ENCODE data around the gene AGPAT2.

The AGPAT2 gene

DNA sequence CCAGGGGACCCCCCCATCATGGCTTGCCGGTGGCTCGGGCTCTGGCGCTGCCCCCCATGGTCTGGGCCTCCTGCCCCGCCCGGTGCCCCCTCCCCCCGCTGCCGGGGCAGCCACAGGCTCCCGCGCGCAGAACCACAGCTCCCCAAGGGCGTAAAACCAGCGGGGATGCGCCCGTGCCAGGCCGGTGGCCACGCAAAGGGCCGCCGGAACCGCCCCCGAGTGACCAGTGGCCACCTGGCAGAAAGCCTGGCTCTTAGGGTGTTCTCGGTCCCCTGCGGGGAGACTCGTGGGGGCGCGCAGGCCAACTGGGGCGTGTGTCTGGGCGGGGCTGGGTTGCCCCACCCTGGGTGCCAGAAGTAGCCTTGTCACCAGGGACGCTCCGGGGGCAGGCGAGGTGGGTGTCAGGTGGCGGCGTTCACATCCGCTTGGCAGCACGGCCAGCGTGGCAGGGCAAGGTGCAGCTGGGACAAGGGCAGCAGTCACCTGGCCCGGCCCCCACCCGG lies 515 bp upstream of the AGPAT2 start:
- no peak for DNase-seq (ENCODE audit: low spot score)

DNA sequence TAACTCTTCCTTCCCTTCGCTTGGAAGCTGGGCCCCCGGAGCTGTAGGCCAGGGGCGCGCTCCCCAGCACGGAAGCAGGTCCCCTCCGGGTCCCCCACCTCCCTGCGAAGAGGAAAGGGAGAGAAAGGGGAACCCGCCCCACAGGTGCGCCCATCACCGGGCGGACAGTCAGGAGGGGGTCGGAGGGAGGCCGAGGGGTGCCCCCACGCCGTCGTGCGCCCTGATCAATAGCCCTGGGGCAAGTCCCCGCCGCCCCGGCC lies 793 bp downstream of the AGPAT2 start:
- DNase-seq (ENCODE audit: low spot score): no peak

DNA sequence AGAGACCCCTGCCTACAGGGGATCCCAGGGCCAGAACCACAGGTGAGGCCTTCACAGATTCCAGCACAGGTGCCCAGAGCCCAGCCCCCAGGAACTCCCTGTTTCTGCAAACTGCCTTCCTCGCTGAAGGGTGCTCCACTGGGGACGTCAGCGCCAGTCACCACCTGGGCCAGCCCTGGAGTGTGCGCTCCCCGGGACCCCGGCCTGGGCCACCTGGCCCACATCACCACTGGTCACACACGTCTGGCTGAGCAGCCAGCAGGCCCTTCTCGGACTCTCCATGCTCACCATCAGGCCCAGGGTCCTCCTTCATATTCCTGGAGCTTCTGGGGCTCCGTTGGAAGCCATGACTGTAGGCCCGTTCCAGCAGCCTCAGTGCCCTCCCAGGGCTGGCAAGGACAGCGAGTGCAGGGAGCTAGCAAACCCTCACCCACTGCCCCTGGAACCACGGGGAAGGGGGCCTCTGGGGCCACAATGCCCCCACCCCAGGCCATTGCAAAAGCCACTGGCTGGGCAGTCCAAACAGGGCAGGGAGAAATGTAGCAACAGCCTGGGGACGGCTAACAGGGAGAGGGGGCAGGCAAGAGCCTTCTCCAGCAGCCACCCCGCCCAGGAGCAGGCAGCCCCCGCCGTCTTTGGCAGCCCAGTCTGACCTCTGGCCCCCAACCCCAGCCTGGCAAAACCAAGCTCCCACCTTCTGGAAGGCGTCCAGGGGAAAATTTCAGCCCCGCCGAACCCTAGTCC lies 1.3 kb downstream of the AGPAT2 start:
- DNase-seq (ENCODE audit: low spot score): no peak

DNA sequence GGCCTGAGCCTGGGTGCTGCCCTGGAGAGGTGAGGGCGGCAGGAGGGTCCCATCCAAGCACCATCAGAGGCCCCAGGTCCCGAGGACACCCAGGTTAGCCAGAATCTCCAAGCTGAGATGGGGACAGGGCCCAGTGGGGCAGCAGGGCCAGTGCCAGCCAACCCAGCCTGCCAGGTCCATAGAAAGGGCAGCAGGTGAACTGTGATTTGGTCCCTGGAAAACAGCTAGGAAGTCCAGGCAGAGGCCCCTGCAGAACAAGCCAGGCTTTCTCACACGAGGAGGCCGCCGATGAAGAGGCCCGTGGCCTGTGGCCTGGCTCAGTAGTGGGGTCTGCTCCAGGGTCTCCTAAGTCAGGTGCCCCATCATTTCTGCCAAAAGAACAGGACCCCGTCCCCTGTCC lies 2.0 kb downstream of the AGPAT2 start:
- no peak for DNase-seq (ENCODE audit: low spot score)

DNA sequence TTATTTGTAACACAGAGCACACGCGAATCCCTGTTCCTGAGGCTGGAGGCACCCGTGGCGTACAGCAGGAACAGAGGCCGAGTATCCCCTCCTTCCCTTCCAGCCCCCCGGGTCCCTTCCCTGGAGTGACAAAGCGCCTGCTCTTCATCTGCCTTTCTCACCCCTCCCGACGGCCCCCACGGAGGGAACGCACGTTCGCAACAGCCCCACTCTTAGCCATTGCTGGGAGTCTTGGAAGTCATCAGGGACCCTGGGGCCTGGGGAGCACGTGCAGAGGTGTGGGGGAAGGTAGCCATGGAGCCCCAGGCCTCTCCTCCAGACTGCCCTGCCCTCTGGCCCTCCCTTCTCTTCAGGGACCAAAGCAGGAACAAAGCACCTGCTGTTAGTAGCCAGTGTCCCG lies 2.5 kb downstream of the AGPAT2 start:
- DNase-seq (ENCODE audit: low spot score): no peak

DNA sequence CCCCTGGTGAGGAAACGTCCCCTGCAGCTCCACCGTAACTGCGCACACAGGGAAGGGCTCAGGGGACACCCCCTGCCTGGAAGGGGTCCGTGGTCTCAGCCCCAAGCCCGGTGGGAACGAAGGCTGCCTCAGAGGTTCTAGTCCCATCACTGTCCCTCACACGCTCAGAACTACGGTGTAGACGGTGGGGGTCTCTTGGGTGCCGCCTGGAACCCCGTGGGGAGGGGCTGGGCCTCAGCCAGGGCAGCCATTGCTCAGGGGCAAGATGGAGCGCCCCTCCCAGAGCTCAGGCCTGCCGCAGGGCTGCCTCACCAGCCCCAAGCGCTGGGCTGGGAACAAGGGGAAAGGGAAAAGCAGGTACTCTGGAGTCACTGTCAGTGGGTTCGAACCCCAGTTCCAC lies 2.9 kb downstream of the AGPAT2 start:
- DNase-seq (ENCODE audit: low spot score): no peak

DNA sequence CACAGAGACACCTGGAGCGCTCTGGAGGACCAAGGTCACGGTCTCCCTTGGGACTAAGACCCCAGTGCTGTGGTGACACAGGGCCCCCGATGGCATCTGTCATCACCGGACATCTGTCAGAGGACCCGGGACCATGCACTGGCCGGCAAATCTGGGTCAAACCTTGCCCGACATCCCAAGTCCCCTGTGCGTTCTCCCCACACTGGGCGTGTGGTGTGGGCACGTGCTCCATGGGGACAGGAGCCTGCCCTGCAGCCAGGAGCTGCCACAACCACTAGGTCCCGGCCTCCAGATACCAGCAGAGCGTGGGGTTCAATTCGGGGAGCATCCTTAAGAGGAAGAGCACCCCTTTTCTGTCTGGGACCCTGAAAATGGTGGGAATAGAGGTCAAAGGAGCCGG lies 3.5 kb downstream of the AGPAT2 start:
- no peak for DNase-seq (ENCODE audit: low spot score)

DNA sequence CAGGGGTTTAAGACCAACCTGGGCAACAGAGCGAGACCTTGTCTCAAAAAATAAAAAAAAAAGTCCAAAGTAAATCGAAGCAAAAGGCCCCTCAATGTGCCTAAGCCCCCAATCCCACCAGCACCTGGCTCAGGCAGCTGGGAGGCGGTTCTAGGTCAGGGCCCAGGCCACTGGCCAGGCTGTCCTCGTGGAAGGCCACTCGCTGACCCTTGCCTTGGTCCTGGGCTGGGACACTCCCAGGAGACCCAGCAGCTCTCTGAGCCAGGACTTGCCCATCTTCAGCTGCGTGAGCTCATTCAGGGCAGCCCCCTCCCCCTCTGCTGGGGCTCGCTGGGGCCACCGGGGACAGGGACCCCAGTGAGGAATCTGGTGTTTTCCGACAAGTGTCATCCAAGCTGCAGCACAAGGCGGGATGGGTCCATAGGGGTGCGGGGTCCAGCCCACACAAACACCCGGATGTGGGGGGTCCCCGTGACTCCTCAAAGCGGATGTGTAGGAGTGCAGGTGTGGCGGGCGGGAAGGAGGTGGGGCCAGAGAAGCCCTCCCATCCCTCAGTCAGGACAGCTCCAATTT lies 4.0 kb downstream of the AGPAT2 start:
- DNase-seq (ENCODE audit: low spot score): no peak

DNA sequence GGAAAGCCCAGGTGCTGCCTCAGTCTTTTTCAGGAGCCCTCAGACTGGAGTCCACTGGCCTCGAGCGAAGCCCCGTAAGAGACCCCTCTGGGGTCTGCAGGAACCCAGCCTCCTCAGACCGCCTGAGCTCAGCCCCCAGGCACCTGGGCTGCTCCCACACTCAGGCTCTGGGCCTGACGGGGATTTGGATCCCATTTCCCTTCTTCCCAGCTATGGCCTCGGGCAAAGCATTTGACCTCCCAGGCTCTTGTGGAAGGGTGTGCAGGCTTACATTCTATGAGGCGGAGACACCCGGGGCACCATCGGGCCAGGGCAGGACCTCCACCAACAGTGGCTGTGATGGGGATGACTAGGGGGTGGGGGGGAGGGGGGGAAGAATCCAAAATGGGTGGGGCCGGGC lies 4.5 kb downstream of the AGPAT2 start:
- DNase-seq (ENCODE audit: low spot score): no peak

DNA sequence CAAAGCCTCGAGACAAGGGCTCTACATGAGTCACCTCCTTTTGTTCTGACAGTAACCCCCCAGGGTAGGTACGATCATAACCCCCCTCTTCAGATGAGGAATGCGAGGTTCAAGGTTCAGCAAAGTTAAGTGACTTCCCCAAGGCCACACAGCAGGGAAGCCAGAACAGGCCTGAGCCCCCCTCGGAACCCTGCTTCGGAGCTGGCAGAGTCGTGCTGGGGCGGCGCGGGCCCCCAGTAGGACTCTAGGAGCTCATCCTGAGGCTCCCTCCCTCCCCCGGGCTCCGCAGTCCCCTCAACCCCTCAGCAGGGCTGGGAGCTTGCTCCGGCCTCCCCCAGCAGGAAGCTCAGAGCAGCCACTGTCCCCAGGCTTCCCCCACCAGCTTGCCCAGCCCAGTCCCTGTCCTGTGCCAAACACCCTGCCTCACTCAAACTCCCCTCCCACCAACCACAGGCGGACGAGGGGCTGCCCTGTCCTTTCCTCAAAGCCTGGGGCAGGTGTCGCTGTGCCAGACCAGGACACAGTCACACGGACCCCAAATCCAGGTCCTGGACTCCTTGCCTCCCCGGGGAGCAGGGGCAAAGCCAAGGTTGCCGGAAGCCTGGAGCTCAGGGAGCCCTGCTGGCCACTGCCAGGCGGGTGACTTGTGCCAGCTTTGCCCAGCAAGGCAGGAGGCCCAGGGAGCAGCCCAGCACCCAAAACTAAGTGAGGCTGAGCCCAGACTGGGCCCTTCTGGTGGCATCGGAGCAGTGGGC lies 5.1 kb downstream of the AGPAT2 start:
- no peak for DNase-seq (ENCODE audit: low spot score)

DNA sequence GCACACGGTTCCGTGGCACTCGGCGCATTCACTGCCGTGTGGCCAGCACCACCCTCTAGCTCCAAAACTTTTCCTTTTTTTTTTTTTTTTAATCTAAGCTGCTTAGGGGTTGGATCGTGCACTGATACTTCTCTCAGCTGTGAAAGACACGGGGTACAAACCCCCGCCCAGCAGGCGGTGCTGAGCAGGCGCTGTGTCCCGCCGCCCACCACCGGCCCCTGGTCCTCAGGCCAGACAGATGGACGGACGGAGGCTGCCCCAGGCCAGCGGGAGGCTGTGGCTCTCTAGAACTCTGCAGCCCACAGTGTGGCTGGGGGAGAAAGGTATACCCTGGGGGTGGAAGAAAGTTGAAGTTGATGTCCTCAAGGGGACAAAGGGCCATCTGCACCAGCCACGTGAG lies 6.2 kb downstream of the AGPAT2 start:
- DNase-seq (ENCODE audit: low spot score): no peak

DNA sequence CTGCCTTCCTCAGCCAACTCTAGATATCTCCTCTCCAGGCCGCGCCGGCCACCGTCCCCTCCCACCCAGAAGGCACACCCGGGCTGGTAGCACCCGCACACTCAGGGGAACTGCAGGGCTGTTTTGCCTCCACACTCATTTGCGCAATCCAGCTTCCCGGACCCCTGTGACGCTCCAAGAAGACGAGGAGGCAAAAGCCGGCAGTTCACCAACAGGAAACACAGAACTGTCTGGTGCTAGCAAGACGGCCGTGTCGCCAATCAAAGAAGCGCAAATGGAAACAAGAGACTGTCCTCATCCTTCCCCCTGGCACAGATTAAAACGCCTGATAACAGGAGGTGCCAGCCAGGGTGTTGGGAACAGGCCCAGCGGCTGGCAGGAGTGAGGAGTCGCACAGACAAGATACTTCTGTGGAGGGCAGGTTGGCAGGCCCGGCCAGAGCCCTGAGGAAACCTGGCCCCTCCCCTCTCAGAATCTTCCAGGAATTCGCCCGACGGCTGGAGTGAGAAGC lies 7.8 kb downstream of the AGPAT2 start:
- no peak for DNase-seq (ENCODE audit: low spot score)

DNA sequence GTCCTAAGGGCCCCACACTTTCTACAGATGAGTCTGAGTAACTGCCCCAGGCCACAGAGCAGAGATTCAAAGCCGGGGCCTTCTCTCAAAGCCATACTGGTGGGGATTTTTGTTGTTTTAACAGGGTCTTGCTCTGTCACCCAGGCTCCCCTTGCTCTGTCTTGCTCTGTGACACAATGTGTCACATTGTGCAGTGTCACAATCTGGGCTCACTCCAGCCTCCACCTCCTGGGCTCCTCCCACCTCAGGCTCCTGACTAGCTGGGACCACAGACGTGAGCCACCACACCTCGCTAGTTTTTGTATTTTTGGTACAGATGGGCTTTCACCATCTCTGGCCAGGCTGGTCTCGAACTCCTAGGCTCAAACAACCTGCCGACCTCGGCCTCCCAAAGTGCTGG lies 8.6 kb downstream of the AGPAT2 start:
- no peak for DNase-seq (ENCODE audit: low spot score)

DNA sequence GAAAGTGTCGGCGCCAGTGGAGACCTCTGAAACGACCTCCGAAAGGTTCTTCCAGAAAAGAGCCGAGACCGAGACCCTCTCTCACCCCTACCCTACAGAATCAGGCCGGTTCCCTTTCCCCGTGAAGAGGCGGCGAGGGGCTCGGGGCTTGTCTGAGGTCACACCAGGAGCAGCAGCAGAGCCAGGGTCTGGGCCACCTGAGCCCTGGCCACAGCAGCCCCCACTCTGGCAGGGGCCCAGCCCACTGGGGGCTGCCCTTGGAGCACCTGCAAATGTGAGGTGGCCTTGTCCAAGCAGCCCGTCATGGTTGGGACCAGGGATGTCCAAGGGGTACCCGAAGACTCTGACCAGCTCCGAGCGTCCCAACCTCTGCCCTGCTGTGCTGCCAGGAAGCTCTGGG lies 9.2 kb downstream of the AGPAT2 start:
- no peak for DNase-seq (ENCODE audit: low spot score)

DNA sequence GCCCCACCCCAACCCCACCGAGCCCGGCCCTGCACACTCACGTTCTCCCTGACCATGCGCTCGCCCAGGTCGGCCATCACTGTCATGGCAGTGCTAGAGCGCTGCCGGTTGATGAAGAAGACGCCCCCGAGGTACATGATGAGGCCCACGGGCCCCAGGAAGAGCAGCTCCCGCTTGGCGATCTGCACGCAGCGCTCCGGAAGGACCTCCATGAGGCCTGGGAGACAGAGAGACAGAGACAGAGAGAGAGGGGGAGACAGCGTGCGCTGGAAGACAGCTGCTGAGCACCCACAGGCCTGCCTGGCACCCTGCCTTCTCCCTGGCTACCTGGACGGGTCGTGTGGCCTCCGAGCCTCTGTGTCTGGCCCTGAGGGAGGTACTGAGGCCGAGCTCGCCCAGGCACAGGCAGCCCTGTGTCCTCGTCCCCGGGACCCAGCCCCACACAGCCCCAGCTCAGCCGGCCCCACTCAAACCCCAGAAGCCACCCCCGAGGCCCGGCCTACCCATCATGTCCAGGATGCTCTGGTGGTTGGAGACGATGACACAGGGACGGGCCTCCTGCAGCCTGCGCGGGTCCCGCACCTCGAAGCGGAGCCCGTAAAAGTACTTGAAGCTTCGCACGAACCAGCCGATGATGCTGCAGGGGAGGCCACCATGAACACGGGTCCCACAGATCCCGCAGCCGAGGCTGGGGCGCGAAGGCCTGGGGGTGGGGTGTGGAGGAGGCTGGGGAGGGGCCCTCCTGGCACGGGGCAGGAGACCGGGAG lies 10.2 kb downstream of the AGPAT2 start:
- DNase-seq (ENCODE audit: low spot score): no peak

DNA sequence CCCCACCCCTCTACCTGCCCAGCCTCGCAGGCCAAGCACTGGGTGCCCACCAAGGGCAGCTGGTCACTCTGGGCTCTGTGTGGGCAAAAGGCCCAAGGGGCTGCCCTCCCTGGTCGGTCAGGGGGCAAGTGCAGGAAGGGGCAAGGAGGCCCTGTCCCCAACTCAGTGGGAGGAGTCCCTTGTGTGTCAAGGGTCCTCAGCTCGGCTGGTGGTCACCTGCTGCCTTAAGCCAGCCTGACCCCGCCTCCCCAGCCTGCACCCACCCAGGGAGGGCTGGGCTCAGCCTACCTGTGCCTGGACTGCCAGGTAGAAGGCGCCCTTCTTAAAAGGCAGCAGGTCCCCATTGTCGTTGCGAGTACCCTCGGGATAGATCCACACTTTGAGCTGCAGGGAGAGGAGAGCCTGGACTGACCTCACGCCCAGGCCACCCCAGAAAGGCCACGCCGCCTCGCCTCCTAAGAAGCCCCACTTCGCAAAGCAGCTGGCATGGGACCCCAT lies 10.9 kb downstream of the AGPAT2 start:
- no peak for DNase-seq (ENCODE audit: low spot score)

DNA sequence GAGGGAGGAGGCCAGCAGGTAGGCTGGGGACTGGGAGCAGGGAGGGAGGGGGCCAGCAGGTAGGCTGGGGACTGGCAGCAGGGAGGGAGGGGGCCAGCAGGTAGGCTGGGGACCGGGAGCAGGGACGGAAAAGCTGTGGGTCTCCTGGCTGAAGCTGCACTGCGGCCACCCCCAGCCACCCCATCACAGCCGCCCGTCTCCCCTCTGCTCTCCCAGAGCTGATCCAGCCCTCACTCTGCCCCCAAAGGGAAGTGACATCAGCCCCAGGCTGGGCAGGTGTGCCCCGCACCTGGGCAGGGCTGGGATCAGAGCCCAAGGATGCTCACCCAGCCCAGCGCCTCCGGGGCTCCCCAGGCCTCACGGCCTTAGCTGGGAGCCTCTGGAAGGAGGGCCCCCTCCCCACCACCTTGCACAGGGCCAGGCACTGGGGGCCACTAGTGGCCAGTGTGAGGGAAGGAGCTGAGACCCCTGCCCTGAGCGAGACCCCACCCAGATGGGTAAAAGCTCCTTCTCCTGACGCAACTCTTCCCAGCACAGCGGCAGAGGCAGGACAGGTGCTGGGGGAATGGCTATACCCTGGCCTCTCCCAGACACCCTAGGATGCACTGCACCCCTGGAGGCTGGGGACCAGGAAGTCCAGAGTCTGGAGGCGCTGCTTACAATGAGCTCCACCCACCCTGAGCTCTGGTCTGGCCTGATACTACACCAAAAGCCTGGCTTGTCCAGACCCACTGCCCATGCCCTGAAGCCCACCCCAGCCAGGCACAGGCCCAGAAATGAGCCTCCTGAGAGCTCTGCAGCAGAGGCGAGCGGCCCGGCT lies 11.6 kb downstream of the AGPAT2 start:
- no peak for DNase-seq (ENCODE audit: low spot score)

DNA sequence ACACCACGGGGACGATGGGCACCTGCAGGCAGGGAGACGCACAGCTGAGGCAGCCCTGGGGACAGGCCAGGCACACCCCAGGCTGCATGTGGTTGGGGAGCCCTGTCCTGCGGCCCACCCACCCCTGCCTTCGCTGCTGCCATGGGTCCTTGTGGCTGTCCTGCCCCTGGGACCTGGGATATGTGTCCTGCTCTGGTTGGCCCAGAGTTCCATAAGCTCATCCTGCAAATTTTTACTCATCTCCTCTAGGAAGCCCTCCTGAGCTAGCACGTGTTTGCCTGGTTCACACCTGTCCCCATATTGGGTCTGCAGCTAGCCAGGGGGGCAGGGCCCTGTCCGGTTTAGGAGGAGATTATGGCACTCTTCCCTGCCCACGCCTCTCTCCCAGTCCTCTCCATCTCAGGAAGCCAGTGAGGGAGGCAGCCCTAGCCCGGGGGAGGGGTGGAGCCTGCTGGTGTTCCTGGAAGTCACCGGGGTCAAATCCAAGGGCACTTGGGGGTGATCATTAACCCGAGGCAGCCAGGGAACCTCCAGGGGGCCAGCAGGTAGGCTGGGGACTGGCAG lies 12.4 kb downstream of the AGPAT2 start:
- DNase-seq (ENCODE audit: low spot score): no peak

DNA sequence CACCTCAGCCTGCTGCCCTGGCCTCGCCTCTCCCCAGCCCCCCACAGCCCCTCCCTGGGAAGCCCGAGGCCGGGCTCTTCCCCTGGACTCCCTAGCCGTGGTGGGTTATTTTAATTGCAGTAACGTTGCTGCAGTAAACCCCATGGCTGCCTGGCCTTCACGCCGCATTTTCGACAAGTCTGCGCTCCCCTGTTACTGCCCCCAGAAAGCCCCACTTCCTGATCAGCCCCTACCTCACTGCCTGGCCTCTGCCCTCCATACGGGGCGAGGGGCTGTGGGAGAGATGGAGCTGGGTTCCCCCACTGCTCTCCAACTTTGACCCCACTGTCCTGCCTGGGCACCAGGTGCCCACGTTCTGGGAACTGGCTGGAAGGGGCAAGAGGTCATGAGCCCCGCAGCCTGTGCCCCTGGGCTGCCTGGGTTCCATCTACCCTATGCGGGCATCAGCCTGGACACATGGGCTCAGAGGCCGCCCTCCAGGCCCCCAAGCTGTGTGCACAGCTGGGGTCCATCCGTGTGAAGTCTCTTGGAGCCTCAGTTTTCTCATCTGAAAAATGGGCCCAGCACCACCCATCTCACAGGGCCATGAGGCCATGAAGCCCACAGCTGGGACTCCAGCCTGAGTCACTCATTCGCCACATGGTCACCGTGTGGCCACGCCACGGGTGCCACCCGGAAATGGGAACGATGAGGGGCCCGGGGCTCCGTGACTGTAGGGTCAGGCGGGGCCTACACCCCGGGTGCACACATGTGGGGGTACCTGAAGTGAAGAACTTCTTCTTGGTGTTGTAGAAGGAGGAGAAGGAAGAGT lies 13.1 kb downstream of the AGPAT2 start:
- DNase-seq (ENCODE audit: low spot score): no peak
